ENCODE results near the gene PRUNE1.

The PRUNE1 gene, protein sequence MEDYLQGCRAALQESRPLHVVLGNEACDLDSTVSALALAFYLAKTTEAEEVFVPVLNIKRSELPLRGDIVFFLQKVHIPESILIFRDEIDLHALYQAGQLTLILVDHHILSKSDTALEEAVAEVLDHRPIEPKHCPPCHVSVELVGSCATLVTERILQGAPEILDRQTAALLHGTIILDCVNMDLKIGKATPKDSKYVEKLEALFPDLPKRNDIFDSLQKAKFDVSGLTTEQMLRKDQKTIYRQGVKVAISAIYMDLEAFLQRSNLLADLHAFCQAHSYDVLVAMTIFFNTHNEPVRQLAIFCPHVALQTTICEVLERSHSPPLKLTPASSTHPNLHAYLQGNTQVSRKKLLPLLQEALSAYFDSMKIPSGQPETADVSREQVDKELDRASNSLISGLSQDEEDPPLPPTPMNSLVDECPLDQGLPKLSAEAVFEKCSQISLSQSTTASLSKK

DNA sequence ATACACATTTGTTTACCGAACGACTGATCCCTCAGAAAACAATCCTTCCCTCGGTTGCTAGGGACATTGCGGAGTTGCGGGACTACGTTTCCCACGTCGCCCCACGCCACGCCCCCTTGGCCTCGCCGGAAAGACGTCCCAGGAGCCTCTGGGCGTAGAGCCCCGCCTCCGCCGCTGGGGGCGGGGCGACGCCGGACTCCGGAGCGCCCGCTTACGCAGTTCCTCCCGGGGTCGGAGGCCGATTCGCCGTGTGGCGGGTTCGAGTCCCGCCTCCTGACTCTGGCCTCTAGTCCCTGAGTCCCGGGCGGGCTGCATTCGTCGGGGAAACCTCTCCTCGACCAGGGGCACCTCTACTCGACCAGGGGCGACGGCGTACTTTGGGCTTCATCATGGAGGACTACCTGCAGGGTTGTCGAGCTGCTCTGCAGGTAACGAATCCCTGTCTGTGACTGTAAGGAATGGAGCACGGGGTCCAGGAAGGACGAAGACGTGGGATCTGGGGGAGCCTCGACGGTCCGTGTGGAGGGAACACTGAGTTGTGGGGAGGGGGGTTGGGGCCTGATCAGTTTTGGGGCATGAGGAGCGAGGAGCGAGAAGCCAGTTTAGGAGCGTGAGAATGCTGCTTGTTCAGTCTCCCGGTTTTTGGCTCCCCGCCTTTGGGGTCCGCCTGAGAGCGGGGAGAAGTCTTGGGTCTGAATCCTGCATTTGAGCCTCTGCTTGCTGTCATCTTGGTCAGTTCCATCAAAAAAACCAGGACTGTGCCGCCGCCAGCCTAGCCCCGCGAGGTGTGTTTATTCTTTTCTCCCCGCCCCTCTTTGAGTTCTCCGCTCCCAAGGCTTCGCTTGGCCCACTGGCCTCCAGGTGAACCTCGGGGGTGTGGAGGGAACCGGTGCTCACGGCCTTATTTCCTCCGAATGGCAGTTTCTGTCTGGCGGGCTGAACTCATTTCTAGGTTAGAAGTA, at the start of gene PRUNE1:
TSS of gene PRUNE1 (plus strand) at position 206 of the 962 bp plus-strand sequence. CDS start at position 390, 184 bp downstream.
- DNase-seq (ENCODE audit: extremely low read depth in 1 of 2, low read depth in 1 of 2): peak; percentile 92 to 93

DNA sequence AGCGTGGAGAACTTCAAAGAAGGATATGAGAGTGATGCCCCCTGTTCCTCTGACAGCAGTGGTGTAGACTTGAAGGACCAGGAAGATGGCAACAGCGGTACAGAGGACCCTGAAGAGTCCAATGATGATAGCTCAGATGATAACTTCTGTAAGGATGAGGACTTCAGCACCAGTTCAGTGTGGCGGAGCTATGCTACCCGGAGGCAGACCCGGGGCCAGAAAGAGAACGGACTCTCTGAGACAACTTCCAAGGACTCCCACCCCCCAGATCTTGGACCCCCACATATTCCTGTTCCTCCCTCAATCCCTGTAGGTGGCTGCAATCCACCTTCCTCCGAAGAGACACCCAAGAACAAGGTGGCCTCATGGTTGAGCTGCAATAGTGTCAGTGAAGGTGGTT, 47.6 kb upstream of the PRUNE1 start:
- no peak for DNase-seq (ENCODE audit: extremely low read depth in 1 of 2, low read depth in 1 of 2)

DNA sequence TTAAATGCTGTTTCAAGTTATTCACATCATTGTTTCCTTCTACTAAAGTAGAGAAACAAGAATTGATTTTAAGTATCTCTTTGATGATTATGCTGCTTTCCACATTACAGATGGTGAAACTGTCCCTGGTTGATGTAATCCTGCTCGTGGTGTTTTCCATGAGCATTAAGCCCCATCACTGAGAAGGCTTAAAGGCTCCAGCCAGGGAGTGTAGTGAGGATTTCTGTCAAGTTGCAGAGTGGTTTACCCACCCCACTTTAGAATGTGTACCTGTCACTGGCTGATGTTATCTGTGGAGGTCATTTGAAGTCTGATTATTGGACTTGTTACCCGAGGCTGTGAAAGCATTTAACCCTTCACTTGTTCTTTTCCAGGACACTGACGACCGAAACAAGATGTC, 46.5 kb upstream of the PRUNE1 start:
- no peak for DNase-seq (ENCODE audit: extremely low read depth in 1 of 2, low read depth in 1 of 2)

DNA sequence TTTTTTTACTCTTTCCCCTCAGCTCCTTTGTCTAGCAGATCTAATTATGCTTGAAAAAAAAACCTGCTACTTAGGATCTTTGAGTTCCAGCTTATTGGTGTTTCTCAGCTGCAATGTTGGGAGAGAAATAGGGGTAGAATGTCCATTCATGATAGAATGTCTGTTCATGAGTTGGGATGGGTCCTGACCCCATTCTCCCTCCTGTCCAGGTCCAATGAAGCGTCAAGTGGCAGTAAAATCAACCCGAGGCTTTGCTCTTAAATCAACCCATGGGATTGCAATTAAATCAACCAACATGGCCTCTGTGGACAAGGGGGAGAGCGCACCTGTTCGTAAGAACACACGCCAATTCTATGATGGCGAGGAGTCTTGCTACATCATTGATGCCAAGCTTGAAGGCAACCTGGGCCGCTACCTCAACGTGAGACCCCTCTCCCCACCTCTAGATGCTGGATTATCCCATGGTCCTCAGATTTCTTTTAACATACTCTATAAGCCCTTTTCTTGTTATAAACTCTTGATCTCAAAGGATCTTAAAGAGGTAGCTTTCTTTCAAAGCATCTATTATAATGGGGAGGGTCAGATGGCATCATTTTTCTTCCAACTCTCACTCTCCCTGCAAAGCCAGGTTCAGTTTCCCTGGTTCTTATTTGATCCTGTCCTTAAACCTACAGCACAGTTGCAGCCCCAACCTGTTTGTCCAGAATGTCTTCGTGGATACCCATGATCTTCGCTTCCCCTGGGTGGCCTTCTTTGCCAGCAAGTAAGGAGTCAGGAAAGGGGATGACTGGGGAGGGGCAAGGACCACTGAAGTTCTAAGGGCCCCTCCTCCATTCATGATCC, 44.7 kb upstream of the PRUNE1 start:
- DNase-seq (ENCODE audit: extremely low read depth in 1 of 2, low read depth in 1 of 2): no peak

DNA sequence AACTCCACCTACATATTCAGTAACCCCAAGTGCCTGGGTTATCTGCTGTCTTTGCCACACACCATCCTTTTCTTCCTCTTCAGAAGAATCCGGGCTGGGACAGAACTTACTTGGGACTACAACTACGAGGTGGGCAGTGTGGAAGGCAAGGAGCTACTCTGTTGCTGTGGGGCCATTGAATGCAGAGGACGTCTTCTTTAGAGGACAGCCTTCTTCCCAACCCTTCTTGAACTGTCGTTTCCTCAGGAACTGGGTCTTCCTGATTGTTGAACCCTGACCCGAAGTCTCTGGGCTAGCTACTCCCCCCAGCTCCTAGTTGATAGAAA, 44.1 kb upstream of the PRUNE1 start:
- DNase-seq (ENCODE audit: extremely low read depth in 1 of 2, low read depth in 1 of 2): no peak

DNA sequence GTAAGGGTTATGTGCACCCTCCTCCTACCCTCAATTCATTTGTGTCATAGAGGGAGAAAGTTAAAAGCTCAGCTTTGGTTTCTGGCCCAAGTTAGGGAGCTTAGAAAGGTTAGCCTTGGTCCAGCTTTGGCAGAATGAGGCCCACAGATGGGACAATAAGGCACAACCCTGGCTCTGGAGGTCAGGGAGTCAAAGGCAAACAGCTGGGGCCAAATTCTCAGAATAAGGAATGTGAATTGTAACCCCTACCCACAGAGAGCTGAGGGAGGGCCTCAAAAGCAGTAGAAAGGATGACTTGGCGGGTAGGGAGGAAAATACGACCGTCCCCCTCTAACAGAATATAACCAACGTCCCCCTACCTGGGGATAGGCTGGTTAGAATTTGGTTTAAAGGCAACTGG, 42.6 kb upstream of the PRUNE1 start:
- DNase-seq (ENCODE audit: extremely low read depth in 1 of 2, low read depth in 1 of 2): no peak

DNA sequence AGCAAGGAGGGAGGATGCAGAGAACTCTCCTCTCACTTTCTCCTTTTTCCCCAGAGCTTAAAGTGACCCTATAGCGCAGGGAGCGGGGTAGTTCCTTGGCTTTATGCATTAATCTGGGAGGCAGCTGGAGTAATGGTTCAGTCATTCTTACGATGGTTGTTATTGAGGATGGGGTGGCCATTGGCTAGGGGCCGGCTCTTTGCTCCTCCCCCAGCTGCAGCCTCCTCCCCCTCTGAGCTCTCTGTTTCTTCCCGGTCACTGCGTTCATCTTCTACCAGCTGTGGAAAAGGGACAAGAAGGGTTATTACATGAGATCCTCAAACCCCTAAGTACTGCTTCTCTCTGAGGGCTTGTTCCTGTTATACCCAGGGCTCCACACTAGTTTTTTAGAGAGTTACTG, 42.2 kb upstream of the PRUNE1 start:
- no peak for DNase-seq (ENCODE audit: extremely low read depth in 1 of 2, low read depth in 1 of 2)

DNA sequence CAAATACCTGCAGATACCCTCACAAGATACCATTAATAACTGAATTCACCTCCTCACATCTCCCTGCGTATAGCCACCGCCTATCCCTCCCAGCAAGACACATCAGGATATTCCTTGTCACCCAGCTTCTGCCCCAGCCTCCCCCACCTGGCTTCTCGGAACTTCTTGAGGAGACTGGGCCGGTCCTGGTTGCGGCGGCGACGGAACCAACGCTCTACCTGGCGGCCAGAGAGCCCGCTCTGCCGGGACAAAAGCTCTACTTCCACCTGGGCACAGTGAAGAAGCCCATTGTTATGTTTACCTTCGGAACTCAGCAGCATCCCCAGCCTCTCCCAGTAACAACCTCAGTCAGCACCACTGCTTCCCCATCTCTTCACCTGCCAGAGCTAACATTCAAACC, 40.3 kb upstream of the PRUNE1 start:
- DNase-seq (ENCODE audit: extremely low read depth in 1 of 2, low read depth in 1 of 2): no peak

DNA sequence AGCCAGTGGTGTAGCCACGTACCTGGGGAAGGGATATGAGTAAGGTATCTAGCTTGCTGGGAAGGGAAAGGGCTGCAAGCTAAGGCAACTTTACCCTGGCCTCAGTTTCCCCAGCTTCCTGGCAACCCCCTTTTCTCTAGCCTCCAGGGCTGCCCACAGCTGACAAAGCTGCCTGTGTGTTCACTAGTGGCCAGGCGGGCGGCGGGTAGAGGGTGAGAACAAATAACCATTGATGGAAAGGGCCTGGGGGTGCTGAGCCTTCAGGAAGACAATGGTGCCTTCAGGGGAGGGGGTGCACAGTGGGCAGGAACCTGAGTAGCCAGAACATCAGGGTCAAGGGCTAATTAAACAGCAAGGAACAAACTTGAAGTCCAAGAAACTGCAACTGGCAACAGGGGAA, 39.8 kb upstream of the PRUNE1 start:
- DNase-seq (ENCODE audit: extremely low read depth in 1 of 2, low read depth in 1 of 2): no peak

DNA sequence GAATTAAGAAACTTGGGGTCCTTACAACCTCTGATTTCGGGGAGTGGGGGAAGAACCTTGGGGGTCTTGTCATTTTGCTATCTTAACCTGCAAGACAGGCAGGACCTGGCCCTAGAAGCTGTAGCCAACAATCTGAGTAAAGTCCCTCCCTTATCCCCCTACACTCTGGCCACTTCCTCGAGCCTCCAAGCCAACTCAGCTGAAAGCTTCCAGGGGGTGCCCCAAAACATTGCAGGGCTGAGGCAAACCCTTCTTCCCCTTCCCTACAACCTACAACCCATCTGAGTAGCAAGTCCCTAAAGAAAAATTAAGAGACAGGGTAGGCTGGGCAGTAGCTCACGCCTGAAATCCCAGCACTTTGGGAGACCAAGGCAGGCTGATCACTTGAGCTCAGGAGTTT, 38.6 kb upstream of the PRUNE1 start:
- DNase-seq (ENCODE audit: extremely low read depth in 1 of 2, low read depth in 1 of 2): no peak

DNA sequence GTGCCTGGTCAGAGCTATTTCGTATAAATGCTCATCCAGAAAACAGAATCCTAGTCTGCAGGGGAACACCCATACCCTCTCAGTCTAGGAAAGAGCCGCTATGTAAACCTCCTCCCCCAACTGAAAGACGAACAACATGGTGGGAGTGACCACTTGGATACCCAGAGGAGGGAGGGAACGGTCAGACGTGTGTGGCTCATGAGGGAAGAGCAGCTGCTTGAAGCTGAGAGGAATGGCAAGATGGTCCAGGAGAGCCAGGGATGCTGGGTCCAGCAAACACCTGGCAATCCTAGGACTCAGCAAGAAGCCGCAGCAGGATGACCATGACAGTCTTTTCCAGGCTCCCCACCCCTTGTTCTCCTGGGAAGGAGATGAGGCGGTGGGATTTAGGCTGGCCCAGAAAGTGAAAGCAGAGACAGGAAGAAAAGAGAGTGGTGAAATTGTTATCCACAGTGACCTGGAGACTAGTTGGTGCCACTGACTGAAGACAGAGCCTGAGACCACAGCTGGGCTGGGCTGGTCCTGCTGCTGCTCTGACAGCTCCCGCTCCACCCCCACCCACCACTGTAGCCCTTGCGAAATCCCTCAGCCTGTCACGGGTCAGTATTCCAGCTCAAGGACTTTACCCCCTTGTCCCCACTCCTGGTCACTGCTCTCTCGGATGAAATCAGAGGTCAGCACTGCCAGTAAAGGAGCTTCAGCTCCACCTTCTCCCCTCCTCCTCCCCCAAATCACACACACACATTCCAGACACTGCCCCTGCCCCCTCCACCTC, 37.3 kb upstream of the PRUNE1 start:
- DNase-seq (ENCODE audit: extremely low read depth in 1 of 2, low read depth in 1 of 2): no peak

DNA sequence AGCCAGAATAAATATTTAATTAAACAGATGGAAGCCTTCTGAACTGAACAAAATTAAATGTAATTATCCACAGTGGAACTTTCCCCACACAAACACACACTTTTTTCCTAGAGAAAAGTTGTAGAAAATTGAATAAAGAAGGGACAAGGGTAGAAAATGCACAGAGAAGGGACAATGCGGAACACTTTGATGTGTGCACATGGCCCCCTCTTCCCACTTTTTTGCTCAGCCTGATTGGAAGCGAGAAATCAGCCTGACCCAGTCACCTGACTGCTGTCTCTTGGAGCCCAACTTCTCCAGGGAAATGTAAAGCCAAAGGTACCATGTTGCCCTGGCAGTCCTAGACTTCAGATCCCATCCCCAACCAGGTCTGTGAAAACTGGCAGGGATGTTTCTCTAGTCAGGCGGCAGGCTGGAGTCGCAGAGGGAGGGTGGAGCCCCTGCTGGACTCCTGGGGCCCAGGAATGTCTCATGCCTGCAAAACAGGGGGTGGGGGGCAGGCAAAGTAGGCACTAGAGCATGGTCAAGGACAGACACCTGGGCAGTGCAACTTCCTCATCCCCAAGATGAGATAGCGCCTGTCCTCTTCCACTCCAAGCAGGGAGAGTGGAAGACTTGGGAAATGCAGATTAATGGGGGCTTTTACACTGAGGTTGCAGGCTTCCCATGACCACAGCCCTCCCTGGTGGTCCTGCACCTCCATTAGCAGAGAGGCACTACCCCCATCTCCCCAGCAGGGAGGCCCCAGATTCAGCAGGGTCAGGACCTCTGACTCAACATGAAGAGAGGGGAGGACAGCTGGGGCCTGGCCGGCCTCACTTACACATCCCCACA, 36.4 kb upstream of the PRUNE1 start:
- DNase-seq (ENCODE audit: extremely low read depth in 1 of 2, low read depth in 1 of 2): no peak

DNA sequence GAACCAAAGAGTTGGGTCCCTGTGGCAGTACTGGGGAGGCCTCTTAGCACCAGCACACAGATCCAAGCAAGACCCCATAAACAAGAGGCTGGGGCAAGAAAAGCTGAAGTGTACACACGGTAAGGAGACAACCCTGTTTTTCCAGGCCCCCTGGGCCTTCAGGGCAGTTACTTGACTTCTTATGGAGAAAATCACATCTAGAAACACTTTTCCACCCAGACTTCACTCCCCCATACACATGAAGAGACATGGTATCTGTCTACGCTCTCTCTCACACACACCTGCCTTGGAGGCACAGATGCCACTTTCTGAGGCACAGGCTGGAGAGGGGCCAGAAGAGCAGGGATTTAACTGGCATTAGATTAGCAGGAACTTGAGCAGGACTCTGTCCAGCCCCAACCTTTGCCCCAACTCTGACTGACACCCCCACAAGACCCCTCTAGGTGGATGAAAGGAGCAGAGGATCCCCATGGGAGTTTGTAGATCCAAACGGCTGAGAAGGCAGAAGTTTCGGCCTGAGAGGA, 35.8 kb upstream of the PRUNE1 start:
- no peak for DNase-seq (ENCODE audit: extremely low read depth in 1 of 2, low read depth in 1 of 2)

DNA sequence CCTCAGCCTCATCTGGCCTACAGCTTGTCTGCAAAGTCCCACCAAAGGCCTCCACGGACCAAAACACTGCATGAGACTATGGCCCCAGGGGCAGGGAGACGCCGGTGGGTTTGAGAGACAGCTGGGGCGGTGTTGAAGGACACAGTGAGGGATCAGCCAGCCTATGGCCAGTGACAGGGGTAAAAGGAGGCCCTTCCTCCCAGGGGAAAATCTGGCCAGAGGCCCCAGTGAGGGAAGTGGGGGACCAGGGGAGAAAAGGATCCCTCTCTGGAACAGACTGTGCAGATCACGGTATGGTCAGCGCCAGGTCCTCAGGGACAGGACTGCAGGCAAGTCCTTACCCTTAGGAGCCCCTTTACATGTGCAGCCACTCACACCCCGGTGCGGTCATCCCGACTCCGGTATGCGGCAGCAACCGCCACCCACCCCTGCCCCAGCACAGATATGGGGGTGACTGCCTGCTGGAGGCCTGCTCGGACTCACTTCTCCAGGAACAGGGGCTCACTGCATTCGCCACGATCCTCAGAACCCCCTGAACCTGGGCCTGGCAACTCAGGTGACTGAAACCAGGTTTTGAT, 34.9 kb upstream of the PRUNE1 start:
- DNase-seq (ENCODE audit: extremely low read depth in 1 of 2, low read depth in 1 of 2): peak in 1 of 2 donors; percentile 32

DNA sequence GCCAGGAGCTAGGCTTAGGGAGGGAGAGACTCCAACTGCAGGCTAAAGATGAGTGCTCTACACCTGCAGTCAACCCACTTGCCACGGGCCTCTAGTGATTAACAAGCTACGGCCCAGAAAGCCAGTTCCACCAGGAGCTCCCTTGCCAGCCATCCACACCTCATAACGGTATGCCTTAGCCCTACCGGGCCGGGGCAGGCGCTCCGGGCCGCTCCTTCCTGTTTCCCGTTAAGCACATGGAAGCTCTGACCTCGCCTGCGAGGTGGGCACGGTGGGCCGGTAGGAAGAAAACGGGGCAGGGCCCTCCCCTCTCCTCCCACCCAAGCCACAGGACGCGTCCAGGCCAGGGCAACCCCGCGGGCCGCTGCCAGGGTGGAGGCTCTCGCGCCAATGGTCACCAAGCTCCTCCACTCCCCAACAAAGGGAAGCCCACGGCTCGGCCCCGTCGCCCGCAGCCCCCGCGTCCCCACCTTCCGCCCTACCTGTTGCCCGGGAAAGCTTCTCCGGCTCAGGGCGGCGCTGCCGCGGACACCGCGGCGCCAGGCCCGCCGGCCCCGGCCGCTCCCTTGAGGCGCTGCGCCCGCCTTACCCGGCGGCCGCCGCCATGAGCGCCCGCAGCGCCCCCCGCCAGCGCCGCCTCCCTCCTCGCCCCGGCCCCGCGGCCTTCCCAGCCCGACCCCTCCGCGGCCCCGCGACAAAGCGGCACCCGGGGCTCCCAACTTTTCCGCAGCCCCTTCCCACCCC, 34.2 kb upstream of the PRUNE1 start:
- DNase-seq (ENCODE audit: extremely low read depth in 1 of 2, low read depth in 1 of 2): peak in 1 of 2 donors; percentile 9

DNA sequence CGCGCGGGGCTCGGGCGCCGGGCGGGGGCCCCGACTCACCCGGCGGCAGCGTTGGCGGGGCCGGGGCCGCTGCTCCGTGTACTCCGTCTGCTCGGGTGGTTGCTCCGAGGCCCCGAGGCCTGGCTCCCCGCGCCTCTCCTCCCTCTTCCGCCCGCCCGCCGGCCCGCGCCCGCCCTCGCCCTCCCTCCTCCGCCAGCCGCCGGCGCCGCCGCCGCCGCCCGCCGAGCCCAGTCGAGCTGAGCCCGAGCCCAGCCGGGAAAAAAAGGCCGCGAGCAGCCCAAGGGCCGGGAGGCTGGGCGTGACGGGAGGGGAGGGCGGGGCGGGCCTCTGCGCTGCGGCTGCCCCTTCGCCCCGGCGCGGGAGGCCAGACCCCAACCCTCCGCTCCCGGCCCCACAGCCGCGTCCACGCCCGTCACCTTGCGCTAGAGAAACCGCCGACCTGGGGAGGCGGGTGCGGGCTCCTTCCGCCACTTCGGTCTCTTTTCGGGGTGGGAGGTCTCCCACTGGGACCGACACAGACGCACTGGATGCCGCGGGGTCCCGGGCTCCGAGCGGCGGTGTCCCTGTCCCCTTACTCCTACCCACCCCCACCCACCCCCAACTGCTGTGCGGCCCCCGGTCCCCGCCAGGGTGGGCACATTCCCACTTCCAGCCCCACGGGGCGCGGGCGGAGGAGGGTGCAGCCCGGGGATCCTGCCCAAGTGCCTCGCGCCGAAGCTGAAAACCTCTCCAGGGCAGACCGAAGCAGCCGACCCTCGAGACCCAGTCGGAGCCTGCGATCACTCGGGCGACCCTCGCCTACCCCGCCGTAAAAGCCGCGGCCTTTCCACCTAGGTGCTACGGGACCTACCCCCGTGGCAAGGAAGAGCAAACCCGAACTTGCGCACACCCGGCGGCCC, 33.4 kb upstream of the PRUNE1 start, which contains the start of gene CERS2:
TSS of gene CERS2 (minus strand) at position 256 of the 899 bp plus-strand sequence. CDS start 5,745 bp downstream, outside the sequence.
- peak in 1 of 2 donors; percentile 41 for DNase-seq (ENCODE audit: extremely low read depth in 1 of 2, low read depth in 1 of 2)

DNA sequence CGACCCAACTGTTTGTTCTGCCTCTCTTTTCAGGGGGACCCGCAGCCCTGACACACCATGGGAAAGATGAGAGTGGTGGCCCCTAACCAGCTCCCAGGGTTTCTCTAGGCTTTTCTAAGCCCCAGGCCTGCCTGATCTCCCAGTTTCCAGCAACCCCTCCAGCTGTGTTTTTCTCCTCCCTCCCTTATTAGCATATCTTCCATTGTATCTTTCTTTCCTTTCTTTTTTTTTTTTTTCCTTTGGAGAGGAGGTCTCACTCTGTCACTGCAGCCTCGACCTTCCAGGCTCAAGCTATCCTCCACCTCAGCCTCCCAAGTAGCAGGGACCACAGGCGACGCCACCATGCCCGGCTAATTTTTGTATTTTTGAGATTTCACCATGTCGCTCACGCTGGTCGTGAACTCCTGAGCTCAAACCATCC, 31.8 kb upstream of the PRUNE1 start:
- DNase-seq (ENCODE audit: extremely low read depth in 1 of 2, low read depth in 1 of 2): no peak
